ENCODE results near the gene SKI.
"Not testable (repeated sequence)": the region's sequence is repeated elsewhere in the genome, so short reads cannot be mapped to it uniquely, and the experiment has no call there.

SKI gene

GRCh38 chr1:2259668-2260402 lies 31.7 kb downstream of the SKI start:
- no peak for DNase-seq (ENCODE audit: low read depth)
- H3K4me3 ChIP-seq (ENCODE audit: low read depth, low read length), result no peak overlapping the region
- in situ Hi-C loops (cut with HindIII; ENCODE audit: low sequenced_read_pairs), result no loop called here
- TF ChIP-seq, protein P1, sequence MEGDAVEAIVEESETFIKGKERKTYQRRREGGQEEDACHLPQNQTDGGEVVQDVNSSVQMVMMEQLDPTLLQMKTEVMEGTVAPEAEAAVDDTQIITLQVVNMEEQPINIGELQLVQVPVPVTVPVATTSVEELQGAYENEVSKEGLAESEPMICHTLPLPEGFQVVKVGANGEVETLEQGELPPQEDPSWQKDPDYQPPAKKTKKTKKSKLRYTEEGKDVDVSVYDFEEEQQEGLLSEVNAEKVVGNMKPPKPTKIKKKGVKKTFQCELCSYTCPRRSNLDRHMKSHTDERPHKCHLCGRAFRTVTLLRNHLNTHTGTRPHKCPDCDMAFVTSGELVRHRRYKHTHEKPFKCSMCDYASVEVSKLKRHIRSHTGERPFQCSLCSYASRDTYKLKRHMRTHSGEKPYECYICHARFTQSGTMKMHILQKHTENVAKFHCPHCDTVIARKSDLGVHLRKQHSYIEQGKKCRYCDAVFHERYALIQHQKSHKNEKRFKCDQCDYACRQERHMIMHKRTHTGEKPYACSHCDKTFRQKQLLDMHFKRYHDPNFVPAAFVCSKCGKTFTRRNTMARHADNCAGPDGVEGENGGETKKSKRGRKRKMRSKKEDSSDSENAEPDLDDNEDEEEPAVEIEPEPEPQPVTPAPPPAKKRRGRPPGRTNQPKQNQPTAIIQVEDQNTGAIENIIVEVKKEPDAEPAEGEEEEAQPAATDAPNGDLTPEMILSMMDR (IDR thresholded peaks at IDR 0.05; ENCODE audit: low read depth, low read length, missing control alignments), result no peak

GRCh38 chr1:2260470-2260869 lies 32.4 kb downstream of the SKI start:
- DNase-seq (ENCODE audit: low read depth); in situ Hi-C loops (cut with HindIII; ENCODE audit: low sequenced_read_pairs); H3K4me3 ChIP-seq (ENCODE audit: low read depth, low read length): not testable (repeated sequence)

DNA sequence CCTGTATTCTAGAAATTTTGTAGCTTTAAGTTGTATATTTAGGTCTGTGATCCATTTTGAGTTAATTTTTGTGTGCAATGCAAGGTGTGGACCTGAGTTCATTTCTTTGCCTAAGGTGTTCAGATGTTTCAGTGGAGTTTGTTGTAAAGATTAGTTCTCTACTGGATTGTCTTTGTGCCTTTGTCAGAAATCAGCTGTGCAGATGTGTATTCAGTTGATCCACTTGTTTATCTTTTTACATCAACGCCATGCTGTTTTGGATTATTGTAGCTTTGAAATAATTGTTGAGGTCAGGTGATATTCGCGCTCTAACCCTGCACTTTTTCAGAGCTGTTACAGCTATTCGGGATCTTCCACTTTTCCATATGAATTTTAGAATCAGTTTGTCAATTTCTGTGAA lies 32.8 kb downstream of the SKI start:
- TF ChIP-seq, protein P1 (IDR thresholded peaks at IDR 0.05; ENCODE audit: low read depth, low read length, missing control alignments), result no peak
- in situ Hi-C loops (cut with HindIII; ENCODE audit: low sequenced_read_pairs), result no loop called here
- no peak for DNase-seq (ENCODE audit: low read depth)
- no peak overlapping the region for H3K4me3 ChIP-seq (ENCODE audit: low read depth, low read length)

DNA sequence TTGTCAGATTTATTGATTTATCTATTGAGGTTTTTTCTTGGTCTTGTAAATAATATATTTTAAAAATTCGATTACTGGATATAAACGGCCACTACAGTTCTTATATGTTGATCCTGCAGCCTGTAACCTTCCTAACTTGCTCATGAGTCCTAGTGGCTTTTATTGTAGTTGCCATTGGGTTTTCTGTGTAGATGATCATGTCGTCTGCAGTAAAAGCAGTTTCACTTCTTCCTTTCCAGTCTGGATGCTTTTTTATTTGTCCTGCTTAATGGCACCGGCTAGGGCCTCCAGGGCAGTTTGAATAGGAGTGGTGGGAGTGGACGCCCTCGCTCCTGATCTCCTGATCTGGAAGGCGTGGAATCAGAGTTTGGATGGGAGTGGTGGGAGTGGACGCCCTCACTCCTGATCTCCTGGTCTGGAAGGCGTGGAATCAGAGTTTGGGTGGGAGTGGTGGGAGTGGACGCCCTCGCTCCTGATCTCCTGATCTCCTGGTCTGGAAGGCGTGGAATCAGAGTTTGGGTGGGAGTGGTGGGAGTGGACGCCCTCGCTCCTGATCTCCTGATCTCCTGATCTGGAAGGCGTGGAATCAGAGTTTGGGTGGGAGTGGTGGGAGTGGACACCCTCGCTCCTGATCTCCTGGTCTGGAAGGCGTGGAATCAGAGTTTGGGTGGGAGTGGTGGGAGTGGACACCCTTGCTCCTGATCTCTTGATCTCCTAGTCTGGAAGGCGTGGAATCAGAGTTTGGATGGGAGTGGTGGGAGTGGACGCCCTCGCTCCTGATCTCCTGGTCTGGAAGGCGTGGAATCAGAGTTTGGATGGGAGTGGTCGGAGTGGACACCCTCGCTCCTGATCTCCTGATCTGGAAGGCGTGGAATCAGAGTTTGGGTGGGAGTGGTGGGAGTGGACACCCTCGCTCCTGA lies 33.6 kb downstream of the SKI start:
- DNase-seq (ENCODE audit: low read depth); in situ Hi-C loops (cut with HindIII; ENCODE audit: low sequenced_read_pairs); H3K4me3 ChIP-seq (ENCODE audit: low read depth, low read length): not testable (repeated sequence)

DNA sequence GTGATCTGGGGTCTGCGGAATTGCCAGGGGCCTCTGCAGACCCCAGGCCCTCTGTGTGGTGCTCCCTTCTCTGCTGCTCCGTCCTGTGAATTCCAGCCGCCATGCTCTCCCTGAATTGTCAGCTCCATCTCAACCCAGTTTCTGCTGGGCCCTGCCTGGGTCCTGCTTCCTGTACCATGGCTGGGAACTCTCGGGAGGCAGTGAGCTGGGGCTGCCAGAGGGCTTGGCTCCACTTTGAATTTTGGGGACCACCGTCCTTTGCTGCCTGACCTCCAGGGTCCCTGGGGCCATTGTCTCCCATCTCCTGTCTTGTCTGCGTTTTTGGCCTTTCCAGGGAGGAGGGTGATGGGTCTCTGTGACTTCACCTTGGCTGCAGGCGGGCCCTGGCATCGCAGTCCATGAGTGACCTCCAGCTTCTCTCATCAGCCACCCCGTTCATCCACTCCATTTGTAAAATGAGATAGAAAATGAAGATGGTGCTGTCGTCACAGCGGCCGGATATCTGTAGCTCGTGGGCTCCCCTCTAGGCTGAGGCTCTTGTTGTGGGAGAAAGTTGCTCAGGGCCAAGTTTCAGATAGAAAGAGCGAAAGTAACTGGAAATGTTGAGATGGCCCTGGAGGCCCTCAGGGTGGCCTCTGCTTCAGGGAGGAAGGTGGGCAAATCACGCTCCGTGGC lies 38.3 kb downstream of the SKI start:
- in situ Hi-C loops (cut with HindIII; ENCODE audit: low sequenced_read_pairs), result no loop called here
- no peak for DNase-seq (ENCODE audit: low read depth)
- TF ChIP-seq, protein P1 (IDR thresholded peaks at IDR 0.05; ENCODE audit: low read depth, low read length, missing control alignments), result no peak
- H3K4me3 ChIP-seq (ENCODE audit: low read depth, low read length), result no peak overlapping the region

GRCh38 chr1:2267051-2267830 lies 39.1 kb downstream of the SKI start:
- no peak overlapping the region for H3K4me3 ChIP-seq (ENCODE audit: low read depth, low read length)

More at GRCh38 chr1:2267051-2267830, 39.1 kb downstream of the SKI start:
- in situ Hi-C loops (cut with HindIII; ENCODE audit: low sequenced_read_pairs), result no loop called here
- TF ChIP-seq, protein P1 (IDR thresholded peaks at IDR 0.05; ENCODE audit: low read depth, low read length, missing control alignments), result no peak
- no peak for DNase-seq (ENCODE audit: low read depth)

Data from astrocyte of the cerebellum (primary cell).